HepG2 (cell line): ENCODE measurements around the gene SLFNL1. TPM values are rescaled to one million over a fixed set of nuclear protein-coding genes. Genes with fewer than 3 reads are reported as not detected.

ENCODE experiments used
- ATAC-seq: fragments of 200-7000 bp; cut with Tn5 transposase; 3 replicates; pipeline ENCODE4 v1.9.1; 2020; ENCODE audit warnings: mild to moderate bottlenecking, moderate library complexity
- BruUV-seq: library from RNA; stranded (reverse); fragments of 400-500 nt; replicated peaks from 2 replicates; lab custom pipeline; 2021; lab: Mats Ljungman, UMichigan
- CTCF ChIA-PET: fragments of 300-600 bp; formaldehyde crosslinking; extraction: SDS; loops from one replicate; lab custom pipeline; 2021; ENCODE audit warnings: low total read pairs, inconsistent platforms, low intra/inter-chr PET ratio; lab: Yijun Ruan, JAX
- POLR2A ChIA-PET: fragments of 350-600 bp; sonication (Branson Sonifier 250); formaldehyde crosslinking; loops from one replicate; lab custom pipeline; 2020; ENCODE audit warnings: antibody characterized with exemption, inconsistent platforms; lab: Yijun Ruan, JAX
- DNase-seq: peaks from one replicate; pipeline ENCODE4 v3.0.0-alpha.2; 2015; ENCODE audit warnings: low spot score
- FAIRE-seq: peaks from 3 replicates; lab custom pipeline; 2011; peaks lifted over from hg19 to GRCh38; lab: Jason Lieb, UNC
- H2AFZ ChIP-seq: one replicate; pipeline ENCODE4 v1.6.1; 2011; ENCODE audit warnings: low read length, inconsistent platforms
- H3K27ac ChIP-seq: fragments of 300-600 bp; 3 replicates; pipeline ENCODE4 v1.8.0; 2011; ENCODE audit warnings: mixed run types, mild to moderate bottlenecking, mixed read lengths, low read length, inconsistent platforms; ENCODE audit not compliant: insufficient read depth; ENCODE audit errors: extremely low read length
- H3K27me3 ChIP-seq, 2 experiments: fragments of 200-600 bp in 1 of 2; 2 replicates in 1 of 2; 3 replicates in 1 of 2; pipeline versions ENCODE4 v1.6.0 to v1.8.0; 2011; ENCODE audit warnings: low read length in 2 of 2, mild to moderate bottlenecking in 2 of 2, moderate library complexity in 2 of 2, inconsistent platforms in 1 of 2; ENCODE audit not compliant: insufficient read depth in 2 of 2, control insufficient read depth in 1 of 2
- H3K36me3 ChIP-seq, 2 experiments: fragments of 200-600 bp in 1 of 2; replicated peaks in 1 of 2; 2 replicates in 1 of 2; 3 replicates in 1 of 2; pipeline versions ENCODE4 v1.5.1 to v1.8.0; 2011; ENCODE audit warnings: low read length in 2 of 2, inconsistent platforms in 1 of 2; ENCODE audit not compliant: insufficient read depth in 2 of 2, control insufficient read depth in 1 of 2
- H3K4me1 ChIP-seq: 2 replicates; pipeline ENCODE4 v1.5.1; 2012; ENCODE audit warnings: low read length, inconsistent platforms; ENCODE audit not compliant: insufficient read depth
- H3K4me2 ChIP-seq: 2 replicates; pipeline ENCODE4 v1.6.0; 2011; ENCODE audit warnings: low read depth, low read length, inconsistent platforms
- H3K4me3 ChIP-seq, 3 experiments: fragments of 200-600 bp in 1 of 3; sonication (generic), shearing (Covaris generic) in 1 of 3; replicated peaks in 1 of 3; 2 replicates each; pipeline ENCODE4 v1.5.1; 2011 to 2016; ENCODE audit warnings: low read length in 3 of 3, inconsistent platforms in 2 of 3, low read depth in 2 of 3, mild to moderate bottlenecking in 2 of 3, control low read depth in 1 of 3, mixed read lengths in 1 of 3; ENCODE audit not compliant: insufficient read depth in 1 of 3
- H3K79me2 ChIP-seq: one replicate; pipeline ENCODE4 v1.6.1; 2011; ENCODE audit warnings: low read length, inconsistent platforms; ENCODE audit not compliant: insufficient read depth
- H3K9ac ChIP-seq: 2 replicates; pipeline ENCODE4 v1.6.0; 2011; ENCODE audit warnings: mild to moderate bottlenecking, low read depth, low read length, inconsistent platforms; ENCODE audit not compliant: insufficient read depth
- H3K9me3 ChIP-seq: 2 replicates; pipeline ENCODE4 v1.5.1; 2012; ENCODE audit warnings: mild to moderate bottlenecking, low read length
- H4K20me1 ChIP-seq: 2 replicates; pipeline ENCODE4 v1.6.0; 2011; ENCODE audit warnings: inconsistent platforms, mild to moderate bottlenecking, low read length, moderate library complexity; ENCODE audit not compliant: insufficient read depth
- AKAP8 ChIP-seq: sonication (generic); formaldehyde crosslinking; IDR thresholded peaks from 2 replicates; pipeline ENCODE4 v1.5.1; 2020; ENCODE audit warnings: mild to moderate bottlenecking, missing genetic modification reagents
- ARID2 ChIP-seq: sonication (generic); formaldehyde crosslinking; IDR thresholded peaks from 2 replicates; pipeline ENCODE4 v1.8.1; 2022; ENCODE audit warnings: mild to moderate bottlenecking, missing genetic modification reagents, borderline replicate concordance
- CENPX ChIP-seq: sonication (generic); formaldehyde crosslinking; IDR thresholded peaks from 2 replicates; pipeline ENCODE4 v1.9.0; 2021; ENCODE audit warnings: mild to moderate bottlenecking, missing genetic modification reagents, moderate library complexity
- DMAP1 ChIP-seq: IDR thresholded peaks from 2 replicates; pipeline ENCODE4 v1.6.1; 2016
- FOXK2 ChIP-seq: fragments of 450-650 bp; IDR thresholded peaks from 2 replicates; pipeline ENCODE4 v1.6.1; 2016
- MLXIP ChIP-seq: sonication (generic); formaldehyde crosslinking; IDR thresholded peaks from 2 replicates; pipeline ENCODE4 v1.9.0; 2021; ENCODE audit warnings: missing genetic modification reagents, borderline replicate concordance
- MXD4 ChIP-seq: IDR thresholded peaks from 2 replicates; pipeline ENCODE4 v1.6.1; 2016; ENCODE audit warnings: mild to moderate bottlenecking, missing biosample characterization, missing genetic modification reagents
- PRDM4 ChIP-seq: sonication (generic); formaldehyde crosslinking; IDR thresholded peaks from 2 replicates; pipeline ENCODE4 v1.9.0; 2021; ENCODE audit warnings: missing genetic modification reagents, borderline replicate concordance
- RAD21 ChIP-seq: fragments of 450-650 bp; formaldehyde crosslinking; IDR thresholded peaks from 2 replicates; pipeline ENCODE4 v1.5.0; 2020; ENCODE audit warnings: mild to moderate bottlenecking
- ZFP1 ChIP-seq: IDR thresholded peaks from 2 replicates; pipeline ENCODE4 v1.6.1; 2016
- ZFP37 ChIP-seq: sonication (generic); formaldehyde crosslinking; IDR thresholded peaks from 2 replicates; pipeline ENCODE4 v1.4.0; 2020; ENCODE audit warnings: missing genetic modification reagents, borderline replicate concordance
- ZNF160 ChIP-seq: sonication (generic); formaldehyde crosslinking; IDR thresholded peaks from 2 replicates; pipeline ENCODE4 v1.8.0; 2022; ENCODE audit warnings: mild to moderate bottlenecking, inconsistent platforms, missing genetic modification reagents
- ZNF251 ChIP-seq: sonication (generic); formaldehyde crosslinking; IDR thresholded peaks from 2 replicates; pipeline ENCODE4 v1.9.0; 2021; ENCODE audit warnings: mild to moderate bottlenecking, missing genetic modification reagents
- ZNF276 ChIP-seq: sonication (generic); formaldehyde crosslinking; IDR thresholded peaks from 2 replicates; pipeline ENCODE4 v1.4.0; 2020; ENCODE audit warnings: mild to moderate bottlenecking, low read depth, missing genetic modification reagents
- ZNF296 ChIP-seq: sonication (generic); formaldehyde crosslinking; conservative IDR thresholded peaks from 2 replicates; pipeline ENCODE4 v1.5.0; 2020; ENCODE audit warnings: mild to moderate bottlenecking, missing genetic modification reagents
- ZNF343 ChIP-seq: sonication (generic); formaldehyde crosslinking; IDR thresholded peaks from 2 replicates; pipeline ENCODE4 v1.4.0; 2020; ENCODE audit warnings: mild to moderate bottlenecking, missing genetic modification reagents
- ZNF558 ChIP-seq: sonication (generic); formaldehyde crosslinking; IDR thresholded peaks from 2 replicates; pipeline ENCODE4 v1.9.0; 2022; ENCODE audit warnings: mild to moderate bottlenecking, missing genetic modification reagents, borderline replicate concordance
- ZNF598 ChIP-seq: sonication (generic); formaldehyde crosslinking; IDR thresholded peaks from 2 replicates; pipeline ENCODE4 v1.5.1; 2020; ENCODE audit warnings: mild to moderate bottlenecking, missing genetic modification reagents, borderline replicate concordance
- WGBS: methylation state at CpG from one replicate; pipeline ENCODE4 v1.1.6; 2017; ENCODE audit warnings: low lambda C conversion rate; 5-methylcytosine and 5-hydroxymethylcytosine counted together
- in situ Hi-C: cut with HindIII; loops from 2 replicates; pipeline ENCODE4 v1.10.0; 2017; ENCODE audit warnings: low pct_unique_long_range_greater_than_20kb; ENCODE audit not compliant: extremely low pct_ligation_motif_present
- intact Hi-C: fragments of 100-400 bp; cut with micrococcal nuclease; formaldehyde crosslinking; loops from one replicate; pipeline ENCODE4 v1.10.0; 2022; ENCODE audit not compliant: unreplicated experiment
- polyA plus RNA-seq, 8 experiments: library from polyadenylated mRNA; depleted of rRNA in 3 of 8; stranded (reverse) in 7 of 8; unstranded in 1 of 8; fragments of >200 nt; fragmentation: Illumina TruSeq in 4 of 8; extraction: Trizol in 4 of 8; gene quantifications; 2 replicates each; pipeline versions ENCODE4 v1.2.1 to v1.2.3, GENCODE V29; 2011 to 2016; ENCODE audit warnings: low read depth in 4 of 8, missing spikeins in 1 of 8, mixed read lengths in 1 of 8; ENCODE audit not compliant: insufficient read depth in 1 of 8
- total RNA-seq, 5 experiments: library from RNA; depleted of rRNA; stranded (reverse); fragments of >200 nt; fragmentation: Illumina TruSeq; extraction: Trizol; gene quantifications; 2 replicates each; pipeline ENCODE4 v1.2.3, GENCODE V29; 2016; ENCODE audit warnings: low read depth in 1 of 5

SLFNL1 gene
- total and polyA plus RNA-seq, 2 of the 13 experiments (the other 11 are each of a cell fraction or from before 2014, with no cell fraction given) = 0.07 to 0.20 TPM

- TF ChIP-seq ZNF558 (CRISPR knock-in tag) (no peak), ZFP37 (CRISPR knock-in tag) (no peak), ARID2 (CRISPR knock-in tag) (no peak), ZNF296 (CRISPR knock-in tag) (no peak), DMAP1 (CRISPR knock-in tag) (no peak), ZNF598 (CRISPR knock-in tag) (no peak)
These were observed 43.8 kb downstream of the SLFNL1 start (continued) for GRCh38 chr1:40977716-40978115.

GRCh38 chr1:40976952-40977690 lies 44.4 kb downstream of the SLFNL1 start:
- ChIA-PET POLR2A (no interaction called here), CTCF (no interaction called here)
- in situ Hi-C loops (no loop called here), intact Hi-C loops (no loop called here)
- H3K4me1 ChIP-seq = peaks cover 26% of the 10 kb centered on the region
- H3K4me2 ChIP-seq = no peak overlapping the region
- DNase-seq (no peak), FAIRE-seq (no peak), ATAC-seq (no peak)
- H3K9ac ChIP-seq = no peak overlapping the region
- H3K79me2 ChIP-seq = peaks cover 21% of the 10 kb centered on the region
- H4K20me1 ChIP-seq = no peaks in the 10 kb centered on the region
- no peaks in the 10 kb centered on the region; a peak in 1 of 5 replicates for H3K27me3 ChIP-seq
- no peak overlapping the region for H3K27ac ChIP-seq
- H2AFZ ChIP-seq = no peak overlapping the region
- 53% methylated on average over 5 of the region's 5 CpGs for WGBS
- no TSS peak for BruUV-seq
- H3K36me3 ChIP-seq = no peaks in the 10 kb centered on the region
- no peak overlapping the region for H3K4me3 ChIP-seq
- H3K9me3 ChIP-seq = no peaks in the 10 kb centered on the region
- TF ChIP-seq ZNF276 (CRISPR knock-in tag) = no peak
- TF ChIP-seq ZNF343 (CRISPR knock-in tag) = no peak
- no peak for TF ChIP-seq MXD4
- TF ChIP-seq AKAP8 (CRISPR knock-in tag) = no peak
- no peak for TF ChIP-seq MLXIP (CRISPR knock-in tag)
- TF ChIP-seq ZNF251 = no peak
- no peak for TF ChIP-seq CENPX (CRISPR knock-in tag)
- no peak for TF ChIP-seq FOXK2
- TF ChIP-seq ZNF160 (CRISPR knock-in tag) = no peak
- TF ChIP-seq ZFP1 = no peak
- TF ChIP-seq PRDM4 (CRISPR knock-in tag) = no peak
- TF ChIP-seq RAD21 (CRISPR knock-in tag) = no peak
